ENCODE measurements around the gene BMP3.
A peak's percentile ranks its signal among the peaks of the same experiment; 100 is the strongest.

Gene BMP3

DNA sequence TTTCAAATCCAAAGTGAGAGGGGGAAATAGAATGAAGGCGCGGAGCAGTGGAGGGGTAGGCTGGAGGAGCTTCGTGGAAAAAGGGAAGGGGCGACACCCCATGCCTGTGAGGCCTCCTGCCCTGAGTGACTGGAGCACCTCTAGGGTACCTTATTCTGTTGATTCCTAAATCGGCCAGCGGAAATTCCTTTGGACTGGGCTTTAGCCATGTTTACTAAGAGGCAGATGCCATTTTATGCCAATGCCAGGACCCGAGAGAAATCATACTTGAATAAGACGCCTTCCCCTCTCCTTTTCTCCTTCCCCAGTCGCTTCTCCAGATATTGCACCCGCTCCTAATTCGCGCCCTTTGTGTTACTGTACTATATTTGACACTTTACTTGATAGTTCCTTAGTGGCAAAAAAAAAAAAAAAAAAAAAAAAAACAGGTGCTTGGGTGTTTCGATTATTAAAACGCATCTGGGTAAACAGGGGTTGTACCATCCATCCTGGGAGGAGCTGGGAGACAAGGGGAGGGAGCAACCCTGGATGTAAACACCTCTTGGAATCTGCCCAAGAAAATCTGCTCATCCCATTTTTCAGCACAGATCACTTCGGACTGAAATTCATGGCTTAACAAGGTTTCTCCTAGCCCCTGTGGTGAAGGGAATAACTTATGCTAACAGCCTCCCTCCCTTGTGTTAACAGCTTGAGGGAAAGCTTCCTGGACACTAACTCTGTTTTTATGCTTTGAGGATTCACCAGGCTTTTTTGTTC, 1.5 kb downstream of the BMP3 start:
- H3K9me2 ChIP-seq (replicated peaks; ENCODE audit: control insufficient read depth, low read length): no peaks in the 10 kb centered on the region
- H3F3A ChIP-seq (ENCODE audit: control insufficient read depth, insufficient read depth): peaks cover 5% of the 10 kb centered on the region; the same call in 1 of the 2 replicates
- H4K20me1 ChIP-seq (ENCODE audit: control insufficient read depth, insufficient read depth, low read depth, low read length): no peaks in the 10 kb centered on the region
- no peaks in the 10 kb centered on the region for H3K9me3 ChIP-seq (ENCODE audit: control insufficient read depth, insufficient read depth, low read length)
- H3K27ac ChIP-seq (ENCODE audit: low read depth, low read length): peak overlapping the region; percentile 7; the same call in 1 of the 2 replicates
- peak overlapping the region; percentile 84 for H3K4me2 ChIP-seq (ENCODE audit: low read length)
- peak overlapping the region; percentile 90 for H3K4me3 ChIP-seq (ENCODE audit: low read length)
- H3K79me2 ChIP-seq (ENCODE audit: control insufficient read depth, low read length): no peaks in the 10 kb centered on the region
- TF ChIP-seq CTCF (IDR thresholded peaks at IDR 0.05; ENCODE audit: low read depth, low read length, poor library complexity, severe bottlenecking) (no peak), EZH2phosphoT487 (IDR thresholded peaks at IDR 0.05; ENCODE audit: borderline replicate concordance, low read length) (no peak)
- H3K4me1 ChIP-seq (ENCODE audit: control insufficient read depth, low read length): peaks cover 66% of the 10 kb centered on the region
- peaks cover 6% of the 10 kb centered on the region; the same call in 1 of the 2 replicates for H3K36me3 ChIP-seq (ENCODE audit: control insufficient read depth, low read length)
- no peaks in the 10 kb centered on the region for H3K27me3 ChIP-seq (ENCODE audit: control insufficient read depth, low read length)

GRCh38 chr4:81032771-81033684, 2.5 kb downstream of the BMP3 start:
- TF ChIP-seq CTCF (IDR thresholded peaks at IDR 0.05; ENCODE audit: low read depth, low read length, poor library complexity, severe bottlenecking) (no peak), EZH2phosphoT487 (IDR thresholded peaks at IDR 0.05; ENCODE audit: borderline replicate concordance, low read length) (no peak)
- Histone ChIP-seq H3K4me3 (ENCODE audit: low read length) (peak overlapping the region; percentile 90), H4K20me1 (ENCODE audit: control insufficient read depth, insufficient read depth, low read depth, low read length) (no peaks in the 10 kb centered on the region), H3K4me2 (ENCODE audit: low read length) (peak overlapping the region; percentile 84), H3K79me2 (ENCODE audit: control insufficient read depth, low read length) (no peaks in the 10 kb centered on the region), H3K9me2 (replicated peaks; ENCODE audit: control insufficient read depth, low read length) (no peaks in the 10 kb centered on the region), H3F3A (ENCODE audit: control insufficient read depth, insufficient read depth) (peaks cover 6% of the 10 kb centered on the region; the same call in 1 of the 2 replicates), H3K36me3 (ENCODE audit: control insufficient read depth, low read length) (peaks cover 7% of the 10 kb centered on the region; the same call in 1 of the 2 replicates), H3K4me1 (ENCODE audit: control insufficient read depth, low read length) (peaks cover 60% of the 10 kb centered on the region), H3K27me3 (ENCODE audit: control insufficient read depth, low read length) (no peaks in the 10 kb centered on the region), H3K9me3 (ENCODE audit: control insufficient read depth, insufficient read depth, low read length) (no peaks in the 10 kb centered on the region), H3K27ac (ENCODE audit: low read depth, low read length) (peak overlapping the region; percentile 7; the same call in 1 of the 2 replicates)

DNA sequence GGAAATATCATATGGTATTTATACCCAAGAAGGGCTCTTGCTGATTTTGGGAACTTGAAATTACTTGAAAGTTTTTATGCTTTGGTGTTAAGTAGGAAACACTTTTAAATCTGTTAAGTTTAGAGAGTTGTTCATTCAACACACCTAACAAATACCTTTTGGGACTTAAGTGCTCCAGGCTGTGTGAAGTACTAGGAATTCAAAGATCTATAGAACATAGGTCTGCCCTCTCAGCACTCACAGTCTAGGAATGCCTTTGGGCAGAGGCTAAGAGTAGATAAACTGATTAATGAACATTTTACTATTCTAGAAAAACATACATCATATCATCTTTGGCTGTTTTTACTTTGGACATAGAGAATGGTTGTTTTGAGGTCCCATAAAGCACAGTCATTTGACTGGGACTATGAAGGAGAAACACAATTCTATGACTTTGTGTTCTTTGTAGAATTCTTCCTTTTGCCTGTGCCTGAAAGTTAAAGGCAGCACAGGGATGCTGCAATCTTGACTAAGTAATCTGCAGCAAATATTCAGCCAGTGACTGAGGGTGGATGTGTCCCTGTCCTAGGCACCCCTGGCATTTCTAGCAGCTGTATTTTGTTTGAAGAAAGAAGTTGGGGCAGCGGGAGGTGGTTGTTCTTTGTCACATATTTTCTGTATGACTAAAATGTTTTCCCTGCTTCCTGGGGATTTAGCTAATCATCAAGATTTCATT, 8.3 kb downstream of the BMP3 start:
- no peak for TF ChIP-seq CTCF (IDR thresholded peaks at IDR 0.05; ENCODE audit: low read depth, low read length, poor library complexity, severe bottlenecking)
- TF ChIP-seq EZH2phosphoT487 (IDR thresholded peaks at IDR 0.05; ENCODE audit: borderline replicate concordance, low read length): no peak

More for the DNA sequence above, 8.3 kb downstream of the BMP3 start:
- Histone ChIP-seq H3F3A (ENCODE audit: control insufficient read depth, insufficient read depth) (0 out of 2 replicates have a peak, but pooled peaks cover 2% of the 10 kb centered on the region), H3K4me2 (ENCODE audit: low read length) (peak overlapping the region; percentile 62), H3K4me3 (ENCODE audit: low read length) (peak overlapping the region; percentile 45), H3K9me3 (ENCODE audit: control insufficient read depth, insufficient read depth, low read length) (no peaks in the 10 kb centered on the region), H3K79me2 (ENCODE audit: control insufficient read depth, low read length) (peaks cover 3% of the 10 kb centered on the region; the same call in 1 of the 2 replicates), H3K27ac (ENCODE audit: low read depth, low read length) (peak overlapping the region; percentile 53), H4K20me1 (ENCODE audit: control insufficient read depth, insufficient read depth, low read depth, low read length) (no peaks in the 10 kb centered on the region), H3K27me3 (ENCODE audit: control insufficient read depth, low read length) (no peaks in the 10 kb centered on the region), H3K36me3 (ENCODE audit: control insufficient read depth, low read length) (peaks cover 10% of the 10 kb centered on the region; the same call in 1 of the 2 replicates), H3K4me1 (ENCODE audit: control insufficient read depth, low read length) (peaks cover 37% of the 10 kb centered on the region), H3K9me2 (replicated peaks; ENCODE audit: control insufficient read depth, low read length) (no peaks in the 10 kb centered on the region)
